Chondrocyte (in vitro differentiated cells): ENCODE measurements around the gene C16orf82. TPM values are rescaled to one million over a fixed set of nuclear protein-coding genes. Genes with fewer than 3 reads are reported as not detected.

Experiments used
- DNase-seq: peaks from one replicate; pipeline ENCODE4 v3.0.0; 2021; ENCODE audit warnings: mixed read lengths, low spot score
- H3K27ac Mint-ChIP-seq: one replicate; pipeline ENCODE4 v1.8.0; 2021; ENCODE audit warnings: mild to moderate bottlenecking, moderate library complexity, mixed read lengths; ENCODE audit not compliant: unreplicated experiment
- H3K27me3 Mint-ChIP-seq: 2 replicates; pipeline ENCODE4 v1.8.0; 2021; ENCODE audit warnings: low read depth, mixed read lengths
- H3K36me3 Mint-ChIP-seq: 2 replicates; pipeline ENCODE4 v1.8.0; 2021; ENCODE audit warnings: low read depth, mixed read lengths
- H3K4me1 Mint-ChIP-seq: 2 replicates; pipeline ENCODE4 v1.8.0; 2021; ENCODE audit warnings: low read depth, mild to moderate bottlenecking, mixed read lengths
- H3K4me3 Mint-ChIP-seq: one replicate; pipeline ENCODE4 v1.8.0; 2021; ENCODE audit warnings: mild to moderate bottlenecking, moderate library complexity, mixed read lengths; ENCODE audit not compliant: unreplicated experiment
- H3K9me3 Mint-ChIP-seq: 2 replicates; pipeline ENCODE4 v1.8.0; 2021; ENCODE audit warnings: low read depth, mixed read lengths
- total RNA-seq: library from RNA; stranded (reverse); gene quantifications from 3 replicates; pipeline ENCODE4 v1.2.1, GENCODE V29; 2021
- TF ChIP-seq, protein P1 (sequence below): fragments of 200-600 bp; sonication (generic); IDR thresholded peaks from 2 replicates; pipeline ENCODE4 v1.5.0; 2021; ENCODE audit warnings: antibody characterized with exemption, mild to moderate bottlenecking, moderate library complexity

C16orf82 gene
- total RNA-seq, 1 donor from 2014 or later = not detected

DNA sequence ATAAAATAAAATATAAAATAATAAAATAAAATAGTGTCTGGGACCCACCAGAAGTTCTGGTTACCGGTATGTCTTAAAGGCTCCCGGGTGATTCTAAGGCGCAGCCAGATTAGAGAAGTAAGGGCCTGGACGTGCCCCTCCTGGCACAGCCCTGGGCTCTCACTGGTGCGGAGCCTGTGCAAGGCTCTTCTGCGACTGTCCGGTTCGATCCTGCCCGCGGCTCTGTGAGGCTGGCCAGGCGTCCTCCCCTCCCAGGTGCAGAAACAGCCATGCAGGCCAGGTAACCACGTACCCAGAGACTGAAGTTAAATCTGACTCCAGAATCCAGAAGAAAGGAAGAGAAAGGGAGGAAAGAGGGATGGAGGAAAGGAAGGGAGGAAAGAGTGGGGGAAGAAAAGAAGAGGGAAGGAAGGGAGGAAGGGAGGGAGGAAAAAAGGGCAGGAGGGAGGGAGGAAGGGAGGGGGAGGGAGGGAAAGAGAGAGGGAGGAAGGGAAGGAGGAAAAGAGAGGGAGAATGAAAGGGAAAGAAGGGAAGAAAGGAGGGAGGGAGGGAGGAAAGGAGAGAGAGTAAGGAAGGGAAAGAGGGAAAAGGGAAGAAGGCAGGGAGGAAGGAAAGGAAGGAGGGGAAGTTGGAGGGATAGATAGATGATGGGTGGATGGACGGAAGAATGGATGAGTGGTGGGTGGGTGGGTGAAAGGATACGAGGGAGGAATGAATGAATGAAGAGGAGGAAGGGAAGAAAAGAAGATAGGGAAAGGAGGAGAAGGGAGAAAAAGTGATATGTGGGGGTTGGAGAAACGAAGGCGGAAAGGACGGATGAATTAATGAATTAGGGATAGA is 42.3 kb downstream of the C16orf82 start:
- TF ChIP-seq, protein P1, sequence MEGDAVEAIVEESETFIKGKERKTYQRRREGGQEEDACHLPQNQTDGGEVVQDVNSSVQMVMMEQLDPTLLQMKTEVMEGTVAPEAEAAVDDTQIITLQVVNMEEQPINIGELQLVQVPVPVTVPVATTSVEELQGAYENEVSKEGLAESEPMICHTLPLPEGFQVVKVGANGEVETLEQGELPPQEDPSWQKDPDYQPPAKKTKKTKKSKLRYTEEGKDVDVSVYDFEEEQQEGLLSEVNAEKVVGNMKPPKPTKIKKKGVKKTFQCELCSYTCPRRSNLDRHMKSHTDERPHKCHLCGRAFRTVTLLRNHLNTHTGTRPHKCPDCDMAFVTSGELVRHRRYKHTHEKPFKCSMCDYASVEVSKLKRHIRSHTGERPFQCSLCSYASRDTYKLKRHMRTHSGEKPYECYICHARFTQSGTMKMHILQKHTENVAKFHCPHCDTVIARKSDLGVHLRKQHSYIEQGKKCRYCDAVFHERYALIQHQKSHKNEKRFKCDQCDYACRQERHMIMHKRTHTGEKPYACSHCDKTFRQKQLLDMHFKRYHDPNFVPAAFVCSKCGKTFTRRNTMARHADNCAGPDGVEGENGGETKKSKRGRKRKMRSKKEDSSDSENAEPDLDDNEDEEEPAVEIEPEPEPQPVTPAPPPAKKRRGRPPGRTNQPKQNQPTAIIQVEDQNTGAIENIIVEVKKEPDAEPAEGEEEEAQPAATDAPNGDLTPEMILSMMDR = no peak
- DNase-seq = no peak
- Mint-ChIP-seq H3K27me3 (peaks cover 9% of the 10 kb centered on the region), H3K4me1 (peaks cover 3% of the 10 kb centered on the region), H3K4me3 (peak overlapping the region; percentile 66), H3K9me3 (no peaks in the 10 kb centered on the region), H3K27ac (no peak overlapping the region), H3K36me3 (no peaks in the 10 kb centered on the region)

DNA sequence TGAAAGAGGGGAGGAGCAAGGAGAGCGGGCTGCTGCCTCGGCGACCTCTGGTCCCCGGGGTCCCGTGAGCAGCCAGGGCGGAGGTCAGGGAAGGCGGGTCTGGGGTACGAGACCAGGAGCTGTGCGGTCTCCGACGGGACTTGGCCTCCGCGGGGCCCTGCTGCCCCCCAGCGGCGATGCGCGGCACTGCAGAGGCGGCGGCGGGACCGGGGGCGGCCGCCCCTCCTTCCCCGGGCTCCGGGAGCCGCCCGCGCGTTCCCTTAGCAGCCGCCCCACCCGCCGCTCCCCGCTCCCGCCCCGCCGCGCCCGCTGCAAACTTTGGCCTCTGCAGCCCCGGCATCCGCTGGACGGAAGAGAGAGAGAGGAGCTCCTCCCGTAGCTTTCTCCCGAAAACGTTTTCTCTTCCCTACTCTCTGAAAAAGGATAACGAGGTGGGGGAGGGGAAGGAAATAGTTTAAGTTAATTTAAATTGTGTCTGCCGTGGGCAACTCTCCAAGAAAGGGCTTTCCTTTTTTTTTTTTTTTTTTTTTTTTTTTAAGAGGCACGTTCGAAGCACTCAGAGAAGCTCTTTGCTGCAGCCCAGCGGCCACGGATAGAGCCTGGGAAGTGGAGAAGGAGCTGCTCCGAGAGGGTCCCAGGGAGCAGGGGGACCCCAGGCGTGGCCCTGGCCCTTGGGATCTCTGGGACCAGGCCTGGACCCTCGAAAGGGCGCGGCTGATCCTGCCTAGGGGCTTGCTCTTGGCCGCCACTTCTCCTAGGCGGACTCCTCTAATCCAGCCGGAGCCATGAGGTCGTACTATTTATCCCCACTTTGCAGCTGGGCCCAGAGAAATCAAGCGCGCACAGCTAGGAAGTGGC is 43.2 kb downstream of the C16orf82 start:
- H3K27me3 Mint-ChIP-seq = peaks cover 9% of the 10 kb centered on the region
- H3K36me3 Mint-ChIP-seq = no peaks in the 10 kb centered on the region
- peaks cover 3% of the 10 kb centered on the region for H3K4me1 Mint-ChIP-seq
- TF ChIP-seq, protein P1 = peak; percentile 98
- DNase-seq = no peak
- H3K9me3 Mint-ChIP-seq = no peaks in the 10 kb centered on the region
- H3K4me3 Mint-ChIP-seq = peak overlapping the region; percentile 66
- H3K27ac Mint-ChIP-seq = peak overlapping the region; percentile 17

DNA sequence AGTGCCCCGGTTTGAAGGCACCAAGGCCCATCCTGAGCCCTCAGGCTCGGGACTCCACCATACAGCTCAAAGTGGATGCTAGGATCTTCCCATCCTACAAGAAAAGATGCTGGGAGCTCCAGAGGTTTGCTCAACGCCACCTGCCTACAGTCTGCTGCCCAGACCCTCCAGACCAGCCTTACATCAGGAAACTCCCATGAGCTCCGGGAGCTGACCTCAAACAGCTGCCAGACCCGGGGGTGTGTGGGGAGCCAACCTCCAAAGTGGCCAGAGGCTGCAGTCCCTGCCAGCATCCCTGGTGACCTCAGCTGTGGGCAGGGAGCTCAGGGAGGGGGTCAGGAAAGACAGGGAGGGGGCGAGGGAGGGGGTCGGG is 43.8 kb downstream of the C16orf82 start:
- Mint-ChIP-seq H3K27ac (no peak overlapping the region), H3K36me3 (no peaks in the 10 kb centered on the region), H3K4me3 (no peak overlapping the region), H3K27me3 (peaks cover 9% of the 10 kb centered on the region), H3K4me1 (peaks cover 3% of the 10 kb centered on the region), H3K9me3 (no peaks in the 10 kb centered on the region)
- DNase-seq = no peak
- TF ChIP-seq, protein P1 = no peak

DNA sequence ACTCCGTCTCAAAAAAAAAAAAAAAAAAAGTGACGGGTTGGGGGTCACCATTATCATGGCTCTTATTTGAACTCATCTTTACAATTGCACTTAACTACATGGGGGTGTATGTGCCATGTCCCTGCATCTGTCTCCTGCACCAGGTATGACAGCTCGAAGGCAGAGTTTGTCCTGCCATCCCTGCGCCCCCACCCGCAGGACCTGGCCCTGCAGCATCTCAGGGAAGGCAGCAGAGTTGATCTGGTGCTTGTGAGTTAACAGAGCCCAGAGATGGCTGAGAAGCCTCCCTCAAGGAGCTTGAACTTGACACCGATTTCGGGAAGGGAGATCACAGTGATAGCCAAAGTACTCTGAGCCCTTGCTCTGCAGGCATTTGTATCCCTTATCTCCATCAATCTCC is 44.8 kb downstream of the C16orf82 start:
- no peak for DNase-seq
- H3K27me3 Mint-ChIP-seq = peaks cover 5% of the 10 kb centered on the region
- no peak overlapping the region for H3K4me3 Mint-ChIP-seq
- peaks cover 5% of the 10 kb centered on the region for H3K9me3 Mint-ChIP-seq
- H3K4me1 Mint-ChIP-seq = peaks cover 3% of the 10 kb centered on the region
- no peak overlapping the region for H3K27ac Mint-ChIP-seq
- TF ChIP-seq, protein P1 = no peak
- no peaks in the 10 kb centered on the region for H3K36me3 Mint-ChIP-seq

DNA sequence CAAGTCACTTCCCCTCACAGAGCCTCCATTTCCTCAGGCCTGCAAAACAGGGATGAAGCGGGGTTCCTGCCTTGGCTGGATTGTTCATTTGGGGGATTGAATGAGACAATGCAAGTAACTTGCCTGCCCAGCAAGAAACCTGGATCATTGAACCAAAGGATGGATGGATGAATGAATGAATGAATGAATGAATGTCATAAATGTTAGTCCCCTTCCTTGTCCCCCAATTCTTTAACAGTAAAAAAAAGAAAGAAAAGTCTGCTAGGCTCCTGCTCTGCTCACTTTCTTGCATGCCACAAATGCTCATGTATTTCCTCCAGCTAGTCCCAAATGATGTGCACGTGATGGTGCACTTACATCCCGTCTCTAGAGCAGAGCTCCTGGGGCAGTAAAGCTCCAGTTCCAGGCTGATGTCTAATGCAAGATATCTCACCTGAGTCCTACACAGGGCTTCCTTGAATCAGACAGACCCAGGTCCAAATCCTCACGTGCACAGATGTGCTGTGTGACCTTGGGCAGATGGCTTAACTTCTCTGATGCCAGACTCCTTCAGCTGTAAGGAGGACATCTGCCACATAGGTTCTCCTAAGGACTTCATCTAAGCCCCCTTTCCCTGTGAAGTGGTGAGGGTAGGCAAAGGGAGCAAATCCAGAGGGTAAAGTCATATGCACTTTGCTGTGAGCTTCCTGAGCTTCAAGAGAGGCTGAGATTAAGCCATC is 45.5 kb downstream of the C16orf82 start:
- Mint-ChIP-seq H3K4me1 (peaks cover 3% of the 10 kb centered on the region), H3K27ac (no peak overlapping the region), H3K9me3 (peaks cover 5% of the 10 kb centered on the region), H3K36me3 (no peaks in the 10 kb centered on the region), H3K27me3 (peaks cover 8% of the 10 kb centered on the region), H3K4me3 (no peak overlapping the region)
- no peak for DNase-seq
- TF ChIP-seq, protein P1 = no peak
